GM06990 (cell line): Measurements from ENCODE around the gene CHMP4A.
A peak's percentile ranks its signal among the peaks of the same experiment; 100 is the strongest.

ENCODE experiments used
- DNase-seq: peaks from one replicate; pipeline ENCODE4 v3.0.0-alpha.2; 2011; ENCODE audit not compliant: insufficient read length; ENCODE audit errors: extremely low read depth
- H3K27me3 ChIP-seq: replicated peaks from 2 replicates; pipeline ENCODE4 v1.6.0; 2011; ENCODE audit warnings: low read length; ENCODE audit not compliant: control insufficient read depth, insufficient read depth
- H3K36me3 ChIP-seq: 2 replicates; pipeline ENCODE4 v1.5.1; 2011; ENCODE audit warnings: low read length; ENCODE audit not compliant: control insufficient read depth, insufficient read depth
- H3K4me3 ChIP-seq: replicated peaks from 2 replicates; pipeline ENCODE4 v1.5.1; 2011; ENCODE audit warnings: low read depth, mild to moderate bottlenecking, control low read depth, low read length
- TF ChIP-seq, protein P1 (sequence below): IDR thresholded peaks from 2 replicates; pipeline ENCODE4 v1.5.1; 2011; ENCODE audit warnings: low read length, control low read depth, mild to moderate bottlenecking, inconsistent platforms; ENCODE audit not compliant: insufficient read depth, poor library complexity, severe bottlenecking

CHMP4A gene

DNA sequence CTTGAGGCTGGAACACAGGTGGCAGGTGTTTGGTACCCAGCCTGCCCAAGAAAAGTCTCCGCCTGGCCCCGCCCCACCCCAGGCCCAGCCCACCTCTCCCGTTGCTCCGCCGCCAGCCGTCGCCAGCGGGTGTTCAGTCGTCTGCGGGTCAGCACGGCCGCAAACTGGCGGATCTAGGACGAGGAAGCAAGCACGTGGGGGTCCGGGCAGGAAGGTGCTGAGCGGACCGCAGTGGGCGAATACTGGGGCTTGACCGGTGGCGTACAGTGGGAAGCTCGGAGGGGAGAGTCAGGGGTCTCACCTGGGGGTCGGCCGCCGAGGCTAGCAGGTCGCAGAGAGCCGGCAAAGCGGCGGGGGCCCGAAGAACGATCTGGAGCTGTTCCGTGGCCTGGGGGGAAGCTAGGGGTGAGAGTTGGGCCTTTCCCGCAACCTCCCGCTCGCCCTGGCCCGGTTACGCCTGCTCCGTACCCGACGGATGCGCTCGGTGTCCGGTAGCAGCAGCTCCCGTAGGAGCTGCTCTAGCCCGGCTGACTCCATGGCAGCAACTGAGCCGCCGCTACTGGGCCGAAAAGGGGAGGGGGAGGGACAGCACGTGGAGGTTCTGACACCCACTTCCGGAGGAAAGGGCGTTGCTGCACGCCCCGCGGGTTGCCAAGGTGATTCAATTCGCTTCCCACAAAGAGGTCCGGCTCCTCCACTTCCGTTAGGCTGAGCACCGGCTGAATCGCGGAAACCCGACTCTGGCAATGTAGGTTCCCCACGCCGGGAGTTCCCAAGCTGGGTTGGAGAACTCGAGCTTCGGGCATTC is 24.8 kb downstream of the CHMP4A start, which contains the start of gene IPO4:
Gene IPO4, minus strand, starts transcription at position 566 of the 808 bp plus-strand sequence. Its CDS starts 29 bp downstream, at position 537.
- TF ChIP-seq, protein P1, sequence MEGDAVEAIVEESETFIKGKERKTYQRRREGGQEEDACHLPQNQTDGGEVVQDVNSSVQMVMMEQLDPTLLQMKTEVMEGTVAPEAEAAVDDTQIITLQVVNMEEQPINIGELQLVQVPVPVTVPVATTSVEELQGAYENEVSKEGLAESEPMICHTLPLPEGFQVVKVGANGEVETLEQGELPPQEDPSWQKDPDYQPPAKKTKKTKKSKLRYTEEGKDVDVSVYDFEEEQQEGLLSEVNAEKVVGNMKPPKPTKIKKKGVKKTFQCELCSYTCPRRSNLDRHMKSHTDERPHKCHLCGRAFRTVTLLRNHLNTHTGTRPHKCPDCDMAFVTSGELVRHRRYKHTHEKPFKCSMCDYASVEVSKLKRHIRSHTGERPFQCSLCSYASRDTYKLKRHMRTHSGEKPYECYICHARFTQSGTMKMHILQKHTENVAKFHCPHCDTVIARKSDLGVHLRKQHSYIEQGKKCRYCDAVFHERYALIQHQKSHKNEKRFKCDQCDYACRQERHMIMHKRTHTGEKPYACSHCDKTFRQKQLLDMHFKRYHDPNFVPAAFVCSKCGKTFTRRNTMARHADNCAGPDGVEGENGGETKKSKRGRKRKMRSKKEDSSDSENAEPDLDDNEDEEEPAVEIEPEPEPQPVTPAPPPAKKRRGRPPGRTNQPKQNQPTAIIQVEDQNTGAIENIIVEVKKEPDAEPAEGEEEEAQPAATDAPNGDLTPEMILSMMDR: no peak
- DNase-seq: peak; percentile 89
- peaks cover 42% of the 10 kb centered on the region for H3K36me3 ChIP-seq

GRCh38 chr14:24187539-24187915 is 25.8 kb downstream of the CHMP4A start:
- H3K27me3 ChIP-seq: no peaks in the 10 kb centered on the region
- H3K36me3 ChIP-seq: peaks cover 49% of the 10 kb centered on the region
- peak overlapping the region; percentile 83 for H3K4me3 ChIP-seq
- TF ChIP-seq, protein P1: no peak
- no peak for DNase-seq

More for the DNA sequence above, 24.8 kb downstream of the CHMP4A start, which contains the start of gene IPO4:
- no peaks in the 10 kb centered on the region for H3K27me3 ChIP-seq
- peak within 1 kb of the TSS; percentile 83 for H3K4me3 ChIP-seq

DNA sequence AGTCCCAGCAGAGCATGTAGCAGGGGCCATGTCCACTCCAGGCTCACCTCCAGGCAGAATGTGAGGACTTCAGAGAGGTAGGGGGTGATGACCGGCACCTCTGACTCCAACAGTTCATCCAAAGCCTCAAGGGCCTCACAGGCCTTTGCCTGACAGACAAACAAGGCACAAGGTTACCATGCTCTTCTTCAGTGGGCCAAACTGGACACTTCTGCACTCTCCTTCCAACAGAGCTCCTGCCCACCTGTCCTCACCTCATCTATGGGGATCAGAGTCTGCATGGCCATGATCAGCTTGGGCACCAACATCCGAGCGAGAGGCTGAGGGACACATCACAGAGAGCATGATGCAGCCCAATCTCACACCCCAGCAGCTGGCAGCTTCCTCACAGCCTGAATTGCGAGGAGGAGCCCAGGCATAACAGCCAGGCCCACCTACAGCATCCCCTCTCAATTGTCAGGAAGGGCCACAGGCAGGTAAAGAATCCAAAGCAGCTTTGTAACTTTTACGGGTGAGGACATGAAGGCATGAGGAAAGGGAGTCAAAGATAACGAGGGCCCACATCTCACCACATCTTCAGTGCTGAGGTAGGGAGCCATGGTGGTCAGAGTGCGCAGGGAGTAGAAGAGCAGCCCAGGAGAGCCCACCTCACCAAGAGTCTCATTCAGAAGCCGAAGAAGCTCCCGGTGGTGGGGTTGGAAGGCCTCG is 26.3 kb downstream of the CHMP4A start:
- TF ChIP-seq, protein P1: no peak
- Histone ChIP-seq H3K36me3 (peaks cover 50% of the 10 kb centered on the region), H3K4me3 (no peak overlapping the region), H3K27me3 (no peaks in the 10 kb centered on the region)
- DNase-seq: no peak

DNA sequence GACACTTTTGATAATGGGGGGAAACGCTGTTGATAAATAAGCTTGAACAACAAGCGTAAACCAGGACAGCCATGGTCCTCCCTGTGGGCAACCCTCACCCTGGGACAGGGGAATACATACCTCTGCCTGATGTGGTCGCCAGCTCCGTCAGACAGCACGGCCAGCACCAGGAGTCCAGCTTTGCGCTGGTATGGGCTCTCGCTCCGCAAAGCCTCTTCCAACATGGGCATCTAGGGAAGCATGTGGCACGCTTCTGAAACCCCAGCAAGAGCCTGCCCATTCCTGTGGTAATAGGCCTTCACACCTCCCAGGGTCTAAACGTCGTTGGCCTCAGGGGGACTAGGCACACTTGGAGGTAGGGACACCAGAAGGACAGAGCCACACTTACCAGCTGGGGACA is 27.5 kb downstream of the CHMP4A start:
- Histone ChIP-seq H3K27me3 (no peaks in the 10 kb centered on the region), H3K4me3 (no peak overlapping the region), H3K36me3 (peaks cover 52% of the 10 kb centered on the region)
- TF ChIP-seq, protein P1: no peak
- no peak for DNase-seq

GRCh38 chr14:24185026-24185425 is 28.3 kb downstream of the CHMP4A start:
- H3K4me3 ChIP-seq: no peak overlapping the region
- TF ChIP-seq, protein P1: no peak
- H3K27me3 ChIP-seq: no peaks in the 10 kb centered on the region
- peaks cover 55% of the 10 kb centered on the region for H3K36me3 ChIP-seq
- DNase-seq: no peak
